K562 (cell line): ENCODE results near the gene OSBP2. TPM values are rescaled to one million over a fixed set of nuclear protein-coding genes. Genes with fewer than 3 reads are reported as not detected.

ENCODE experiments used
- ATAC-seq: fragments of 200-7000 bp; cut with Tn5 transposase; 3 replicates; pipeline ENCODE4 v1.9.1; 2020; ENCODE audit warnings: moderate library complexity
- BruUV-seq: library from RNA; stranded (reverse); fragments of 400-500 nt; replicated peaks from 2 replicates; lab custom pipeline; 2021; lab: Mats Ljungman, UMichigan
- CTCF ChIA-PET: fragments of 300-600 bp; formaldehyde crosslinking; extraction: SDS; loops from one replicate; lab custom pipeline; 2021; ENCODE audit warnings: low intra/inter-chr PET ratio; lab: Yijun Ruan, JAX
- POLR2A ChIA-PET: fragments of 300-600, 350-650 bp; sonication (Branson Sonifier 250); formaldehyde crosslinking; extraction: SDS; loops from one replicate; lab custom pipeline; 2021; ENCODE audit warnings: antibody characterized with exemption, inconsistent platforms; lab: Yijun Ruan, JAX
- DNase-seq, 4 experiments: peaks; one replicate each; pipeline versions ENCODE4 v3.0.0 to v3.0.0-alpha.2; 2011 to 2018; ENCODE audit warnings: low spot score in 3 of 4, mixed read lengths in 3 of 4; ENCODE audit errors: extremely low read depth in 1 of 4
- FAIRE-seq: peaks from 2 replicates; lab custom pipeline; 2011; peaks lifted over from hg19 to GRCh38; lab: Jason Lieb, UNC
- H2AFZ ChIP-seq: 2 replicates; pipeline ENCODE4 v1.6.0; 2011; ENCODE audit warnings: low read depth, low read length, control low read depth, inconsistent platforms
- H3K27ac ChIP-seq: fragments of 200-600 bp; 3 replicates; pipeline ENCODE4 v1.8.0; 2011; ENCODE audit warnings: low read depth, mild to moderate bottlenecking, control low read depth, inconsistent platforms, low read length, moderate library complexity, mixed read lengths; ENCODE audit errors: extremely low read depth
- H3K27me3 ChIP-seq, 2 experiments: fragments of 300-600 bp in 1 of 2; 2 replicates in 1 of 2; 3 replicates in 1 of 2; pipeline versions ENCODE4 v1.6.0 to v1.8.0; 2011; ENCODE audit warnings: inconsistent platforms in 2 of 2, low read length in 2 of 2, mild to moderate bottlenecking in 1 of 2, mixed read lengths in 1 of 2, moderate library complexity in 1 of 2; ENCODE audit not compliant: control insufficient read depth in 2 of 2, insufficient read depth in 2 of 2
- H3K36me3 ChIP-seq: fragments of 300-600 bp; 3 replicates; pipeline ENCODE4 v1.8.0; 2011; ENCODE audit warnings: mild to moderate bottlenecking, low read length, inconsistent platforms; ENCODE audit not compliant: control insufficient read depth, insufficient read depth
- H3K4me1 ChIP-seq, 2 experiments: fragments of 200-600 bp in 1 of 2; replicated peaks in 1 of 2; 2 replicates in 1 of 2; 3 replicates in 1 of 2; pipeline versions ENCODE4 v1.5.1 to v1.8.0; 2011; ENCODE audit warnings: inconsistent platforms in 2 of 2, low read length in 2 of 2, mild to moderate bottlenecking in 1 of 2, mixed read lengths in 1 of 2, moderate library complexity in 1 of 2; ENCODE audit not compliant: control insufficient read depth in 2 of 2, insufficient read depth in 2 of 2
- H3K4me2 ChIP-seq: 2 replicates; pipeline ENCODE4 v1.6.1; 2011; ENCODE audit warnings: low read length, control low read depth, inconsistent platforms, mixed read lengths; ENCODE audit not compliant: insufficient read depth
- H3K4me3 ChIP-seq: fragments of 200-600 bp; sonication (generic), shearing (Covaris generic); 2 replicates; pipeline ENCODE4 v1.5.1; 2016; ENCODE audit warnings: control low read depth, inconsistent platforms
- H3K79me2 ChIP-seq: fragments of 200-600 bp; 3 replicates; pipeline ENCODE4 v1.8.0; 2011; ENCODE audit warnings: low read length, inconsistent platforms; ENCODE audit not compliant: control insufficient read depth, insufficient read depth
- H3K9ac ChIP-seq, 2 experiments: 2 replicates each; pipeline versions ENCODE4 v1.6.0 to v1.6.1; 2011; ENCODE audit warnings: low read depth in 2 of 2, low read length in 2 of 2, control low read depth in 1 of 2, inconsistent platforms in 1 of 2, mild to moderate bottlenecking in 1 of 2, mixed read lengths in 1 of 2; ENCODE audit not compliant: insufficient read depth in 1 of 2
- H3K9me1 ChIP-seq: one replicate; pipeline ENCODE4 v1.6.0; 2011; ENCODE audit warnings: inconsistent platforms, mild to moderate bottlenecking, low read length, moderate library complexity; ENCODE audit not compliant: control insufficient read depth, insufficient read depth
- H3K9me3 ChIP-seq: replicated peaks from 2 replicates; pipeline ENCODE4 v1.5.1; 2011; ENCODE audit warnings: low read depth, low read length, inconsistent platforms; ENCODE audit not compliant: control insufficient read depth, insufficient read depth
- H4K20me1 ChIP-seq: replicated peaks from 2 replicates; pipeline ENCODE4 v1.6.1; 2011; ENCODE audit warnings: low read length, inconsistent platforms, mixed read lengths; ENCODE audit not compliant: control insufficient read depth, insufficient read depth
- BMI1 ChIP-seq: fragments of 150-350 bp; IDR thresholded peaks from 2 replicates; pipeline ENCODE4 v1.6.1; 2014; ENCODE audit warnings: low read length
- CBX3 ChIP-seq, 2 experiments: IDR thresholded peaks; 1 replicate in 1 of 2; 2 replicates in 1 of 2; pipeline ENCODE4 v1.6.1; 2012; ENCODE audit warnings: inconsistent platforms in 2 of 2, low read length in 2 of 2, borderline replicate concordance in 1 of 2, control low read depth in 1 of 2
- HIVEP1 ChIP-seq: fragments of 250-450 bp; sonication (Bioruptor Pico); IDR thresholded peaks from 2 replicates; pipeline ENCODE4 v1.4.0; 2020; ENCODE audit warnings: mild to moderate bottlenecking
- JUN ChIP-seq, 2 experiments: sonication (generic) in 1 of 2; formaldehyde crosslinking in 1 of 2; IDR thresholded peaks; 2 replicates each; pipeline versions ENCODE4 v1.6.1 to v1.8.0; 2012 to 2022; ENCODE audit warnings: borderline replicate concordance in 2 of 2, mild to moderate bottlenecking in 2 of 2, improper control_type of control experiment in 1 of 2, low read depth in 1 of 2, low read length in 1 of 2, missing genetic modification reagents in 1 of 2
- RBFOX2 ChIP-seq: fragments of 200-400 bp; formaldehyde crosslinking; IDR thresholded peaks from 2 replicates; pipeline ENCODE4 v1.6.1; 2017; ENCODE audit warnings: low read depth, mild to moderate bottlenecking, low read length, moderate library complexity
- SIN3A ChIP-seq, 2 experiments: fragments of 150-350 bp in 1 of 2; IDR thresholded peaks; 2 replicates each; pipeline ENCODE4 v1.6.1; 2011 to 2016; ENCODE audit warnings: borderline replicate concordance in 2 of 2, low read depth in 2 of 2, low read length in 2 of 2, mild to moderate bottlenecking in 2 of 2, moderate library complexity in 2 of 2; ENCODE audit not compliant: control insufficient read depth in 1 of 2
- SNIP1 ChIP-seq: fragments of 450-650 bp; IDR thresholded peaks from 2 replicates; pipeline ENCODE4 v1.7.1; 2017; ENCODE audit warnings: low read depth, mild to moderate bottlenecking
- WGBS: fragments of 100-300 bp; shearing (Covaris generic); methylation state at CpG from one replicate; pipeline ENCODE4 v1.1.6; 2016; ENCODE audit warnings: low coverage, mixed read lengths; ENCODE audit not compliant: insufficient coverage; ENCODE audit errors: missing lambda C conversion rate; 5-methylcytosine and 5-hydroxymethylcytosine counted together
- in situ Hi-C: fragments of 300-500 bp; cut with MboI; formaldehyde crosslinking; loops from 4 replicates; pipeline ENCODE4 v1.15.0; 2018; ENCODE audit warnings: inconsistent platforms, mixed read lengths
- intact Hi-C: fragments of 100-400 bp; cut with micrococcal nuclease; formaldehyde crosslinking; loops from 2 replicates; pipeline ENCODE4 v1.14.2; 2022
- polyA plus RNA-seq, 8 experiments: library from polyadenylated mRNA; depleted of rRNA in 4 of 8; stranded (reverse) in 5 of 8; unstranded in 3 of 8; fragments of >200 nt; fragmentation: Nextera tagmentation in 2 of 8; fragmentation: Illumina TruSeq in 1 of 8; extraction: Ambion mirVana in 2 of 8; extraction: Trizol in 1 of 8; gene quantifications; 2 replicates each; pipeline versions ENCODE4 v1.2.1 to v1.2.3, GENCODE V29; 2011 to 2014; ENCODE audit warnings: inconsistent platforms in 1 of 8, missing spikeins in 1 of 8
- total RNA-seq, 7 experiments: library from RNA; depleted of rRNA in 6 of 7; stranded (reverse); fragments of >200 nt in 6 of 7; fragmentation: Illumina TruSeq in 2 of 7; extraction: Trizol in 2 of 7; gene quantifications; 2 replicates each; pipeline versions ENCODE4 v1.2.1 to v1.2.3, GENCODE V29; 2011 to 2021; ENCODE audit warnings: low replicate concordance in 1 of 7
- TF ChIP-seq, protein P1 (sequence below): sonication (generic); formaldehyde crosslinking; IDR thresholded peaks from 2 replicates; pipeline ENCODE4 v1.8.0; 2022; ENCODE audit warnings: mild to moderate bottlenecking, missing genetic modification reagents
- TF ChIP-seq, protein P2 (sequence below): sonication (generic); formaldehyde crosslinking; IDR thresholded peaks from 2 replicates; pipeline ENCODE4 v1.8.0; 2023; ENCODE audit warnings: mild to moderate bottlenecking, missing genetic modification reagents

The OSBP2 gene
- total and polyA plus RNA-seq, 9 of the 15 experiments (the other 6 are each of a cell fraction or from before 2014, with no cell fraction given) = 0.52 to 29.5 (median 21.6) TPM

DNA sequence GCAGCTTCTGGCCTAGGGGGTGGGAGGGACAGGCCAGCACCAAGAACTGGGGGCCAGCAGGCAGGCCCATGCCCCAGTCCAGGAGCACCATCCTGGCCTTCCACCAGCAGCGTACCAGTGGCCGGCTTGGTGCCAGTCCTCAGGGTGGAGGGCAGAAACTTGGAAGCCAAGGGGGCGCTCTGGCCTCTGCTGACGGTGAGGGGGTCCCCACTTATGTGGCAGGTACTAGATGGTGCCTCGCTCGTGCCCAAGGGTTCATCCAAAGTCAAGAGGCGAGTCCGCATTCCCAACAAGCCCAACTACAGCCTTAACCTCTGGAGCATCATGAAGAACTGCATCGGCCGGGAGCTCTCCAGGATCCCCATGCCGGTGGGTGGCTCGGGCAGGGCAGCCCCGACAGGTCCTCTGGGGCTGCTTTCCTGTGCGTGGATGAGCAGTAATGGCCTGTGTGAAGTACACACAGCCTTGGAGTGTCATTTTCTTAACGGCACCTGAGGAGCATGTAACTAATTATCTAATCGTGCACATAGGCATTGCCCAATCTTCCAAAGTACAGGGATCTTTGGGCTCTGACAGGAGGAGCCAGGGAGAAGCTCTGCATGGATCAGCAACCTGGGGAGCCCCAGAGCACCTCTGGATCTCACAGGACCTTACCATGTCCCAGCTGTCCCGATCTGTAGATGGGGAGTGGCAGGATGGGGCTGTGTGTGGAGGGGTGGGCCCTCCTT lies 194.8 kb downstream of the OSBP2 start:
- H3K36me3 ChIP-seq = peaks cover 76% of the 10 kb centered on the region; the same call in 2 of the 3 replicates
- H3K27me3 ChIP-seq = no peaks in the 10 kb centered on the region
- H3K4me1 ChIP-seq = peaks cover 0 to 24% of the 10 kb centered on the region in 2 experiments; a peak in 1 of 5 replicates
- 97% methylated on average over 13 of the region's 17 CpGs for WGBS
- DNase-seq (no peak), ATAC-seq (no peak), FAIRE-seq (no peak)
- TF ChIP-seq CBX3 (IDR thresholded peaks at IDR 0.05; ENCODE audit: borderline replicate concordance in 1 of 2, low read length in 2 of 2) (no peak), RBFOX2 (0 out of 2 replicates have a peak, but pooled peaks have one; percentile 16)
- CTCF ChIA-PET = no interaction called here
- H3K9me3 ChIP-seq = no peaks in the 10 kb centered on the region
- intact Hi-C loops (no loop called here), in situ Hi-C loops (no loop called here)
- H4K20me1 ChIP-seq = no peaks in the 10 kb centered on the region
- H3K27ac ChIP-seq = no peak overlapping the region
- no peaks in the 10 kb centered on the region for H3K9me1 ChIP-seq
- no peak overlapping the region for H3K9ac ChIP-seq
- no peak overlapping the region for H3K4me2 ChIP-seq
- POLR2A ChIA-PET = interaction anchor here (0.9 kb wide), 1 partner anchor 14 kb away, joined by 4 read pairs; no protein-coding TSS in a partner anchor
- H3K4me3 ChIP-seq = no peak overlapping the region
- H2AFZ ChIP-seq = no peak overlapping the region
- no TSS peak for BruUV-seq
- peaks cover 9% of the 10 kb centered on the region for H3K79me2 ChIP-seq

DNA sequence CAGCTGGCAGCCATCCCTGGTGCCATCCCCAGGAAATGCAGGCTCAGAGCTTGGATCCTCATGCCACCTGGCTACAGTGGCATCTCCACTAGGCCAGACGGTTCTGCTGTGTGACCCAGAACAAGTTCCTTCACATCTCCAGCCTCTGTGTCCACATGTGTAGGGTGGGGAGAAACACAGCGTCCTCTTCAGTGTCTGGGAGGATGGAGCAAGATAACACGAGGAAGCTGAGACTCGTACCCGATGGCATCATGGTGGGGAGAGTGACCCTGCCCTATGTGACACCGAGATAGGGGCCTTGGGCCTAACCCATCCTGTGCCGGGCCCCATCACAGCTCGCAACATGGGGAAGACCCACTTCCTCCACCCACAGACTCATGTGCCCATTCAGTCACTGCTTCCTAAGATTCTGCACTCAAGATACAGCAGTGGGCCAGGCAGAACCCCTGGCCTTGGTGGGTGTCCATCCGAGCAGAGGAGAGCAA lies 195.4 kb downstream of the OSBP2 start:
- POLR2A ChIA-PET = interaction anchor here (0.9 to 1.4 kb wide), 3 partner anchors 9 to 14 kb away, joined by 4 read pairs; no protein-coding TSS in a partner anchor
- no peak for ATAC-seq
- Histone ChIP-seq H3K79me2 (peaks cover 2% of the 10 kb centered on the region; the same call in 1 of the 3 replicates), H3K9ac (no peak overlapping the region), H3K9me1 (no peaks in the 10 kb centered on the region), H3K4me1 (peaks cover 0 to 18% of the 10 kb centered on the region in 2 experiments; a peak in 1 of 5 replicates), H3K9me3 (no peaks in the 10 kb centered on the region), H3K36me3 (peaks cover 79% of the 10 kb centered on the region; the same call in 2 of the 3 replicates)
- FAIRE-seq = no peak
- in situ Hi-C loops = no loop called here
- TF ChIP-seq, protein P1, sequence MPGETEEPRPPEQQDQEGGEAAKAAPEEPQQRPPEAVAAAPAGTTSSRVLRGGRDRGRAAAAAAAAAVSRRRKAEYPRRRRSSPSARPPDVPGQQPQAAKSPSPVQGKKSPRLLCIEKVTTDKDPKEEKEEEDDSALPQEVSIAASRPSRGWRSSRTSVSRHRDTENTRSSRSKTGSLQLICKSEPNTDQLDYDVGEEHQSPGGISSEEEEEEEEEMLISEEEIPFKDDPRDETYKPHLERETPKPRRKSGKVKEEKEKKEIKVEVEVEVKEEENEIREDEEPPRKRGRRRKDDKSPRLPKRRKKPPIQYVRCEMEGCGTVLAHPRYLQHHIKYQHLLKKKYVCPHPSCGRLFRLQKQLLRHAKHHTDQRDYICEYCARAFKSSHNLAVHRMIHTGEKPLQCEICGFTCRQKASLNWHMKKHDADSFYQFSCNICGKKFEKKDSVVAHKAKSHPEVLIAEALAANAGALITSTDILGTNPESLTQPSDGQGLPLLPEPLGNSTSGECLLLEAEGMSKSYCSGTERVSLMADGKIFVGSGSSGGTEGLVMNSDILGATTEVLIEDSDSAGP = no peak
- no peak for TF ChIP-seq HIVEP1 (CRISPR knock-in tag)
- TF ChIP-seq BMI1 = no peak
- TF ChIP-seq SIN3A (IDR thresholded peaks at IDR 0.05; ENCODE audit: borderline replicate concordance in 2 of 2, control insufficient read depth in 1 of 2, low read depth in 2 of 2, low read length in 2 of 2) = no peak
- TF ChIP-seq JUN (IDR thresholded peaks at IDR 0.05; ENCODE audit: borderline replicate concordance, low read depth, low read length) = no peak
- TF ChIP-seq JUN (CRISPR knock-in tag; IDR thresholded peaks at IDR 0.05; ENCODE audit: borderline replicate concordance) = no peak
- TF ChIP-seq SNIP1 = no peak
- TF ChIP-seq, protein P2, sequence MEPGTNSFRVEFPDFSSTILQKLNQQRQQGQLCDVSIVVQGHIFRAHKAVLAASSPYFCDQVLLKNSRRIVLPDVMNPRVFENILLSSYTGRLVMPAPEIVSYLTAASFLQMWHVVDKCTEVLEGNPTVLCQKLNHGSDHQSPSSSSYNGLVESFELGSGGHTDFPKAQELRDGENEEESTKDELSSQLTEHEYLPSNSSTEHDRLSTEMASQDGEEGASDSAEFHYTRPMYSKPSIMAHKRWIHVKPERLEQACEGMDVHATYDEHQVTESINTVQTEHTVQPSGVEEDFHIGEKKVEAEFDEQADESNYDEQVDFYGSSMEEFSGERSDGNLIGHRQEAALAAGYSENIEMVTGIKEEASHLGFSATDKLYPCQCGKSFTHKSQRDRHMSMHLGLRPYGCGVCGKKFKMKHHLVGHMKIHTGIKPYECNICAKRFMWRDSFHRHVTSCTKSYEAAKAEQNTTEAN = no peak
- TF ChIP-seq, all 486 proteins: peak for 0
- Histone ChIP-seq H3K27me3 (no peaks in the 10 kb centered on the region), H4K20me1 (no peaks in the 10 kb centered on the region), H3K4me2 (no peak overlapping the region), H2AFZ (no peak overlapping the region), H3K27ac (no peak overlapping the region), H3K4me3 (no peak overlapping the region)
- BruUV-seq = no TSS peak
- DNase-seq = no peak
- intact Hi-C loops = loop anchor here (1.0 kb wide), 1 partner anchor 127 kb away; no protein-coding TSS in a partner anchor
- CTCF ChIA-PET = interaction anchor here (0.6 kb wide), 1 partner anchor 256 kb away, joined by 3 read pairs; no protein-coding TSS in a partner anchor
- WGBS = 67% methylated on average over 6 of the region's 9 CpGs
